ENCODE measurements around the gene MNDA.

Gene MNDA

DNA sequence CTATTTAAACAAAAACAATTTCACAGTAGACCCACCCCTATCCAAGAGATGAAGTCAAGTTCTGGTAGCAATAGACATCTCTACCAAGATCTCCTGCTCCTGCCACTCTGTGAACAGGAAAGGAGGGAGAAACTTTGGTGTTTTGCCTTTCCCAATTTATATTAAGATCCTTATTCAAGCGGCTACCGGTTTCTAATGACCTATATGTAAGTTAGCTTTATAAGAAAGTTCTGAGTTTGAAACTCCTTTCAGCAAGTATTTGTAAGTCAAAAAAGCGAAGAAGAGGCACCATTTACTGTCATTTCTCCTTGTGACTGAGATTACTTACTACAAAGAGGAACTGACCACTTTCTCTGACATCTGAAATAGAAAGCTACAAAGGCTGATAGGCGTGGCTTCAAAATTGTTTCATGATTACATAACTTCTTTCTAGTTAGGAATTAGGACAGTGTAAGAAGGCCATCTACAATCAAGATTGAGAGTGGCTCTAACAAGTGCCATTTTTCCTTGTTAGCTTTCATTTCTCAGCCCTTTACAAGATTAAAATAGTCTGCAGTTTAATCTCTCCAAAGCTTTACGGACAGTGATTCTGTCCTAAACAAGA lies at the start of gene MNDA:
Gene MNDA (plus strand): TSS at position 448 of the 604 bp plus-strand sequence. CDS start 10,803 bp downstream, outside the sequence.
- no peak for DNase-seq

DNA sequence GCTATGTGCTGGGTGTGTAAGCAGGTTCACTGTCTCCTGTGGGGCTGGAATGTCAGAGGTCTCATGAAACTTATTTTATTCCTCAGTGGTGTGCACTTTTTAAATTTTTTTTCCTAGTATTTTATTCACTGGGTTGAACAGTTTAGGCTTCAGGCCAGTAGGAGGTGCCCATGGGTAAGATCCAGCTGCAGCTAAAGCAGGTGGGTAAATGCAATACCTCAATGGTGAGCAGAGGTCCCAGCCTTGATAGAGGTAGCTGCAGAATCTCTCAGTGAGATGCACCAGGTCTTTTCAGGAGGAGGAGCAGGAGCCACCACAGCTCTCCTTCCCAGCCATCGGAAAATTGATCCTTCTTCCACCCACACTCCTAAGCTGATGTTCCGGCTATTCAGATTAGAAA lies 37.5 kb upstream of the MNDA start:
- DNase-seq = no peak

GRCh38 chr1:158794247-158794646 lies 36.9 kb upstream of the MNDA start:
- DNase-seq = no peak

GRCh38 chr1:158798531-158798930 lies 32.6 kb upstream of the MNDA start:
- no peak for DNase-seq

- no peak for DNase-seq
These were observed 31.5 kb upstream of the MNDA start for GRCh38 chr1:158799689-158800088.

GRCh38 chr1:158800526-158800925 lies 30.6 kb upstream of the MNDA start:
- no peak for DNase-seq

GRCh38 chr1:158801396-158801795 lies 29.8 kb upstream of the MNDA start:
- DNase-seq = no peak

GRCh38 chr1:158803678-158804077 lies 27.5 kb upstream of the MNDA start:
- no peak for DNase-seq

GRCh38 chr1:158806916-158807536 lies 24.1 kb upstream of the MNDA start:
- no peak for DNase-seq

DNA sequence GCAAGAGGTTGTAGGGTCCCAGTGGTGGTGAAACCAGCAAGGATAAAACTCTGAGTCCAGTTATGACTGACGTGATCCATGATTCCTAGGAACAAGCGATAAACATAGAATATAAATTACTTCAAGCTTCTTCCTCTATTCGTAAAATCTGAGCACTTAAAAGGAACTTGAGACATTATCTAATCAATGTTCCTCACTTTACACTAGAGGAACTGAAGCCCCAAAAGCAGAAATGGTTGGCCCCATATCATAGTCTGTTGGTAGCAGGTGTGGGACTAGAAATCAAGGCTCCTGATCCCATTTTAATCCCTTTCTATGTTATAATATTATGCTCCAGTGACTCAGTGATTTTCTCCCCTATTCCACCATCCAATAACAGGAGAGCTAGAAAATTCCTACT lies 21.9 kb upstream of the MNDA start:
- DNase-seq = no peak

GRCh38 chr1:158809862-158810261 lies 21.3 kb upstream of the MNDA start:
- DNase-seq = no peak

- DNase-seq = no peak
These were observed 20.8 kb upstream of the MNDA start for GRCh38 chr1:158810311-158810710.

GRCh38 chr1:158812336-158812735 lies 18.8 kb upstream of the MNDA start:
- DNase-seq = no peak

DNA sequence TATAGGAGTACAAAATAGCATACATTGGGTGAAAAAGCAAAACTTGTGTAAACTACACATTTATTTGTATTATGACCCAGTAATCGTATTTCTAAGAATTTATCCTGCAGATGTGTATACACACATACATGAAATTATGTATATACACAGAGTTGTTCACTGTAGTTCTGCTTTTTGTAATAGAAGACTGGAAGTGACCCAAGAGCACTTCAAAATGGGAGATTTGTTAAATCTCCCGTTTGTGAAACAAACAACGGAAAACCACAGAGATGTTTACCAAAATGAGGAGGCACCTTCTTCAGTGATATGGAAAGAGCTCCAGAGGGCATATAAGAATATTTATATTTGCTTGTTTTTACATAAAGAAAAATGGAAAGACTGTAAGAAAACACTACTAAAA lies 18.0 kb upstream of the MNDA start:
- DNase-seq = no peak

GRCh38 chr1:158814970-158815369 lies 16.2 kb upstream of the MNDA start:
- DNase-seq = no peak

- no peak for DNase-seq
These were observed 12.6 kb upstream of the MNDA start for GRCh38 chr1:158818560-158818959.

DNA sequence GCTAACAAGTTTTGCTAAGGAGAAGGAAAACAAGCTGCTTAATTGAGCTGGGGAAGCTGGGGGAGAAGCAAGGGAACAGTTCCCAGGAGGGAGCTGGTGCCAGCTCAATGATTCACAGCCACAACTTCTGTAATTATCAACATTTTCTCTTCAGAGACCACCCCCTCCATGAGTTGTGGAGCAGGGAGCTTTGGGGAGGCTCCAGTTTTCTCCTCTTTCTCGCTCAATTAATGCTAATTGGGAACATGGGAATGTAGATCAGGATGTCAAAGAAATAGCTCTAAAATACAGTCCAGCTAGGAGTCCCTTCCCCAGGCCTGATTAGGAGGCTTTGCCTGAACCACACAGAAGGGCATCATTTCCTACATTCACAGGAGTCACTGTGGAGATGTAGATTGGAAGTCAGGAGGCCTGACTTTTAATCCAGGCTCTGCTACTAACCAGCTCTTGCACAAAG lies 12.1 kb upstream of the MNDA start:
- no peak for DNase-seq

GRCh38 chr1:158819461-158820443 lies 11.4 kb upstream of the MNDA start:
- DNase-seq = no peak

DNA sequence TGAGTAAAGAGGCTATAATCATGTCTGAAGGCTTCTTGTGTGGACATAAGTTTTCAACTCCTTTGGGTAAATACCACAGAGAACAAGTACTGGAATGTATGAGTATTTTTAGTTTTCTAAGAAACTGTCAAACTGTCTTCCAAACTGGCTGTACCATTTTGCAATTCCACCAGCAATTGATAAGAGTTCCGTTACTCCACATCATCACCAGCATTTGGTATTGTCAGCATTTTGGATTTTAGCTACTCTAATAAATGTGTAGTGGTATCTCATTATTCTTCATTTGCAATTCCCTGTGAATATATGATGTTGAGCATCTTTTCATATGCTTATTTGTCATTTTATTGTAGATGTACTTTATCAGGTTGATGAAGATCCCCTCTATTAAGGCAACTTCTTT lies 9.4 kb upstream of the MNDA start:
- no peak for DNase-seq

DNA sequence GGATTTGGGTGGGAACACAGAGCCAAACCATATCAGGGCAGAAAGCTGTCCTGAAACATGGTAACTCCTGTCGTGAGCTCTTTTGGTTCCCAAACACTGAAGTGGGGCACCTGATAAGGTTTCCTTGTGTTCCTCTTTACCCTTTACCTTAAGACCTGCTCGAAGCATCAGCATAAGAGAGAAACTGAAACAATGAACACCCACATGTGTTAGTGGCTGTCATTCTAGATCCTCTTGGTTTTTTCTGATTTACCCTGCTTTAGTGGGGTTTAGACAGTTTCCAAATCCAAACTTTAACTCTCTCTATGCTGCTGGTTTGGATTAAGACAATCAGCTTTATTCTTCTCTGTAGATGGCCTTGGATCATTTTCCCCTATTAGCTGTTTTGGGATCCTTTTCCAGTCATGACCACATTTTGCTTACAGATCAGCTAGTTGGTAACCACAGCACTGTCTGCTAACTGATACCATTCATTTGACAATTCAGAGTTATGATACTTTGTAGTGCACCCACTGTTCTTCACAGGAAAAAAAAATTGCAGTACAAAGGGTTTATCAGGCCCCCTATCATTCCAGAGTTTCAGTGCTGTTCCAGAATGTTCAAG lies 975 bp upstream of the MNDA start:
- DNase-seq = no peak

DNA sequence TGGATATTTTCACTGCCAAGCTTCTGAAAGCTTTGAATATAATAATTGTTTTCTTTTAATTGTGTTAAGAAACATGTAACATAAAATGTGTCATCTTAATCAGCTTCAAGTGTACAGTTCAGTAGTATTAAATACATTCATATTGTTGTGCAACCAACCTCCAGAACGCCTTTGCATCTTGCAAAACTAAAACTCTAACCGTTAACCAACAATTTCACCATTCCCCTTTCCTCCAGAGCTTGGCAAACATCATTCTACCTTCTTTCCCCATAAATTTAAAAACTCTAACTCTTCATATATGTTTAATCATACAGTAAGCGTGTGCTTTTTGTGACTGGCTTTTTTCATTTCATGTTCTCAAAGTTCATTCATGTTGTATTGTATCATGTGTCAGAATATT lies 2.1 kb downstream of the MNDA start:
- no peak for DNase-seq

GRCh38 chr1:158836038-158836437 lies 4.9 kb downstream of the MNDA start:
- DNase-seq = no peak

DNA sequence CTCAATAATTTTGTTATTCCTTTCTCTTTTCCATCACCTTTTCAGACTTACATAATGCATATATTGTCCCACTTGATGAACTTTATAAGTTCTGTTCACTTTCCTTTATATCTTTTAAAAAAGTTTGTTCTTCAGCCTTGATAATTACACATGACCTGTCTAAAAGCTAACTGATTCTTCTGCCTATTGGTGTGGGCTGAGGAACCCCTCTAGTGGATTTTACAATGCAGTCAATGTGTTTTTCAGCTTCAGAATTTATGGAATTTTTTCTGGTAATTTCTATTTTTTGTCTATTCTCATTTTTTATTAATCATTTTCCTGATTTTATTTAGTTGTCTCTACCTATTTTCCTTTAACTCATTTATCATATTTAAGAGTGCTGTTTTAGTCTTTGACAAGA lies 7.5 kb downstream of the MNDA start:
- DNase-seq = no peak
